ENCODE data around the gene ELP6.

GRCh38 chr3:47473391-47473790 is 40.1 kb downstream of the ELP6 start:
- TF ChIP-seq SIN3A (IDR thresholded peaks at IDR 0.05; ENCODE audit: borderline replicate concordance, insufficient read depth, low read length) (no peak), TAF1 (IDR thresholded peaks at IDR 0.05; ENCODE audit: borderline replicate concordance, insufficient read depth, low read length) (no peak), POLR2AphosphoS5 (IDR thresholded peaks at IDR 0.05; ENCODE audit: low read depth, low read length) (no peak), REST (IDR thresholded peaks at IDR 0.05; ENCODE audit: insufficient read depth in 1 of 2, low read depth in 2 of 2, low read length in 2 of 2) (no peak), FOXP2 (optimal IDR thresholded peaks at IDR 0.05; ENCODE audit: borderline replicate concordance, extremely low read depth, extremely low read length, insufficient read depth) (no peak)

Data from PFSK-1 (cell line).